ENCODE measurements around the gene UNC45A.

- no peak for TF ChIP-seq EZH2 (IDR thresholded peaks at IDR 0.05; ENCODE audit: borderline replicate concordance, low read length)
- no peak for TF ChIP-seq CTCF (IDR thresholded peaks at IDR 0.05; ENCODE audit: low read length)
Measured at GRCh38 chr15:90952901-90953677, 18.0 kb downstream of the UNC45A start.

Data from OCI-LY1 (cell line).